B cell (primary cell): Measurements from ENCODE around the gene GBP7. TPM values are rescaled to one million over a fixed set of nuclear protein-coding genes. Genes with fewer than 3 reads are reported as not detected.

Experiments used
- ATAC-seq: fragments of 200-7000 bp; cut with Tn5 transposase; one replicate; pipeline ENCODE4 v1.10.0; 2021; ENCODE audit warnings: low read depth, mild to moderate bottlenecking, moderate number of reproducible peaks, moderate library complexity
- CTCF ChIA-PET: fragments of 350-600 bp; sonication (Branson Sonifier 250); formaldehyde crosslinking; loops from one replicate; lab custom pipeline; 2021; ENCODE audit warnings: antibody characterized with exemption, inconsistent platforms; lab: Charles Lee
- POLR2A ChIA-PET: fragments of 350-600 bp; sonication (Branson Sonifier 250); formaldehyde crosslinking; loops from one replicate; lab custom pipeline; 2021; ENCODE audit warnings: antibody characterized with exemption; lab: Charles Lee
- DNase-seq: peaks from one replicate; pipeline ENCODE4 v3.0.0; 2013
- H2AFZ ChIP-seq: 2 replicates; pipeline ENCODE4 v1.6.1; 2012; ENCODE audit warnings: mild to moderate bottlenecking, low read depth, low read length; ENCODE audit not compliant: insufficient read depth, poor library complexity, severe bottlenecking
- H3K27ac ChIP-seq, 2 donors: 1 replicate in 1 of 2; 2 replicates in 1 of 2; pipeline ENCODE4 v1.5.1; 2012 to 2013; ENCODE audit warnings: low read length in 2 of 2, mild to moderate bottlenecking in 2 of 2, moderate library complexity in 1 of 2
- H3K27me3 ChIP-seq, 4 experiments: fragments of 200-600 bp in 1 of 4; sonication (generic) in 1 of 4; replicated peaks in 1 of 4; 1 replicate in 2 of 4; 2 replicates in 2 of 4; pipeline versions ENCODE4 v1.6.1 to v1.7.0; 2013 to 2016; ENCODE audit warnings: low read length in 3 of 4, mild to moderate bottlenecking in 2 of 4, mixed read lengths in 1 of 4, moderate library complexity in 1 of 4; ENCODE audit not compliant: insufficient read depth in 4 of 4, control insufficient read depth in 3 of 4; ENCODE audit errors: control extremely low read depth in 1 of 4
- H3K36me3 ChIP-seq, 2 experiments: replicated peaks in 1 of 2; 1 replicate in 1 of 2; 2 replicates in 1 of 2; pipeline versions ENCODE4 v1.6.1 to v1.7.1; 2013; ENCODE audit warnings: low read length in 1 of 2; ENCODE audit not compliant: insufficient read depth in 2 of 2, control insufficient read depth in 1 of 2; ENCODE audit errors: control extremely low read depth in 1 of 2, extremely low read depth in 1 of 2
- H3K4me1 ChIP-seq, 2 donors: fragments of 200-600 bp in 1 of 2; sonication (generic) in 1 of 2; 1 replicate in 1 of 2; 2 replicates in 1 of 2; pipeline versions ENCODE4 v1.5.1 to v1.6.1; 2013 to 2017; ENCODE audit warnings: low read length in 2 of 2; ENCODE audit not compliant: control insufficient read depth in 2 of 2, insufficient read depth in 2 of 2
- H3K4me2 ChIP-seq: replicated peaks from 2 replicates; pipeline ENCODE3; 2012; ENCODE audit warnings: mild to moderate bottlenecking, low read depth, low read length; ENCODE audit not compliant: poor library complexity, severe bottlenecking
- H3K4me3 ChIP-seq, 5 experiments: fragments of 200-600 bp in 1 of 5; sonication (generic) in 1 of 5; 1 replicate in 3 of 5; 2 replicates in 2 of 5; pipeline versions ENCODE4 v1.5.1 to v1.7.0; 2011 to 2016; ENCODE audit warnings: low read length in 4 of 5, mild to moderate bottlenecking in 4 of 5, low read depth in 2 of 5, control low read depth in 1 of 5, moderate library complexity in 1 of 5; ENCODE audit not compliant: insufficient read depth in 1 of 5; ENCODE audit errors: control extremely low read depth in 1 of 5, extremely low read depth in 1 of 5
- H3K79me2 ChIP-seq: fragments of 200-600 bp; sonication (generic); one replicate; pipeline ENCODE4 v1.6.0; 2016; ENCODE audit warnings: low read length; ENCODE audit not compliant: control insufficient read depth, insufficient read depth
- H3K9ac ChIP-seq: fragments of 200-600 bp; sonication (generic); 2 replicates; pipeline ENCODE4 v1.6.1; 2017; ENCODE audit warnings: mild to moderate bottlenecking, low read length, moderate library complexity
- H3K9me3 ChIP-seq, 3 donors: one replicate each; pipeline versions ENCODE4 v1.6.1 to v1.7.1; 2013; ENCODE audit warnings: low read length in 2 of 3; ENCODE audit not compliant: control insufficient read depth in 2 of 3, insufficient read depth in 1 of 3; ENCODE audit errors: control extremely low read depth in 1 of 3
- H4K20me1 ChIP-seq: 2 replicates; pipeline ENCODE4 v1.6.0; 2012; ENCODE audit warnings: mild to moderate bottlenecking, low read length; ENCODE audit not compliant: insufficient read depth, control insufficient read depth, poor library complexity, severe bottlenecking
- H3K27ac Mint-ChIP-seq: one replicate; pipeline ENCODE4 v1.8.0; 2021; ENCODE audit warnings: mixed read lengths
- H3K27me3 Mint-ChIP-seq: one replicate; pipeline ENCODE4 v1.8.0; 2021; ENCODE audit warnings: mixed read lengths
- H3K4me1 Mint-ChIP-seq: one replicate; pipeline ENCODE4 v1.8.0; 2021; ENCODE audit warnings: mixed read lengths
- H3K4me3 Mint-ChIP-seq: one replicate; pipeline ENCODE4 v1.8.0; 2021; ENCODE audit warnings: mixed read lengths
- H3K9me3 Mint-ChIP-seq: one replicate; pipeline ENCODE4 v1.8.0; 2022; ENCODE audit warnings: mixed read lengths; ENCODE audit not compliant: insufficient read depth
- CTCF ChIP-seq: fragments of 200-600 bp; IDR thresholded peaks from one replicate; pipeline ENCODE4 v1.8.0; 2022; ENCODE audit warnings: antibody characterized with exemption, mild to moderate bottlenecking
- EZH2 ChIP-seq: IDR thresholded peaks from 2 replicates; pipeline ENCODE4 v1.6.1; 2012; ENCODE audit warnings: borderline replicate concordance, low read depth, mild to moderate bottlenecking, moderate library complexity, low read length; ENCODE audit not compliant: insufficient read depth, poor library complexity, severe bottlenecking
- WGBS: methylation state at CpG from one replicate; pipeline ENCODE4 v1.1.5; 2013; ENCODE audit warnings: missing lambda C conversion rate; ENCODE audit not compliant: insufficient coverage; 5-methylcytosine and 5-hydroxymethylcytosine counted together
- intact Hi-C: fragments of 100-400 bp; cut with micrococcal nuclease; formaldehyde crosslinking; loops from one replicate; pipeline ENCODE4 v1.10.0; 2022
- polyA plus RNA-seq: library from polyadenylated mRNA; depleted of rRNA; stranded (reverse); fragments of >200 nt; gene quantifications from 2 replicates; pipeline ENCODE4 v1.2.3, GENCODE V29; 2012
- total RNA-seq, 2 donors: library from RNA; stranded (reverse); fragments of 120-200 nt in 1 of 2; gene quantifications; 1 replicate in 1 of 2; 2 replicates in 1 of 2; pipeline versions ENCODE4 v1.2.3 to v1.2.4, GENCODE V29; 2013 to 2022

The GBP7 gene
- total and polyA plus RNA-seq, 2 donors (not counting 1 experiment from before 2014, with no cell fraction given) = not detected

GRCh38 chr1:89146721-89147120, 29.1 kb downstream of the GBP7 start:
- H3K9me3 Mint-ChIP-seq = no peaks in the 10 kb centered on the region
- CTCF ChIA-PET = no interaction called here

GRCh38 chr1:89143484-89143883, 32.3 kb downstream of the GBP7 start:
- Histone ChIP-seq H3K36me3 (no peaks in the 10 kb centered on the region), H3K79me2 (no peaks in the 10 kb centered on the region), H4K20me1 (no peaks in the 10 kb centered on the region), H3K9ac (no peak overlapping the region), H3K4me2 (no peak overlapping the region), H3K27ac (no peak overlapping the region), H3K27me3 (no peaks in the 10 kb centered on the region), H3K4me1 (no peaks in the 10 kb centered on the region), H2AFZ (no peak overlapping the region), H3K9me3 (no peaks in the 10 kb centered on the region), H3K4me3 (no peak overlapping the region)
- CTCF ChIA-PET = no interaction called here
- Mint-ChIP-seq H3K4me1 (no peaks in the 10 kb centered on the region), H3K27me3 (peaks cover 17% of the 10 kb centered on the region), H3K27ac (no peak overlapping the region), H3K4me3 (no peak overlapping the region), H3K9me3 (no peaks in the 10 kb centered on the region)
- no CpG with 5 or more reads among the region's 2 CpGs for WGBS
- POLR2A ChIA-PET = no interaction called here
- DNase-seq (no peak), ATAC-seq (no peak)
- intact Hi-C loops = no loop called here
- no peak for TF ChIP-seq EZH2
- no peak for TF ChIP-seq CTCF

More at GRCh38 chr1:89146721-89147120, 29.1 kb downstream of the GBP7 start:
- POLR2A ChIA-PET = no interaction called here
- H3K4me1 Mint-ChIP-seq = no peaks in the 10 kb centered on the region
- H3K9ac ChIP-seq = no peak overlapping the region
- H3K79me2 ChIP-seq = no peaks in the 10 kb centered on the region
- no peak for DNase-seq
- no peaks in the 10 kb centered on the region for H3K9me3 ChIP-seq
- ATAC-seq = no peak
- TF ChIP-seq CTCF (no peak), EZH2 (no peak)
- H3K27ac Mint-ChIP-seq = no peak overlapping the region
- H3K4me3 ChIP-seq = no peak overlapping the region
- no peaks in the 10 kb centered on the region for H4K20me1 ChIP-seq
- H3K4me1 ChIP-seq = no peaks in the 10 kb centered on the region
- peaks cover 23% of the 10 kb centered on the region for H3K27me3 Mint-ChIP-seq
- H3K4me2 ChIP-seq = no peak overlapping the region
- no peak overlapping the region for H2AFZ ChIP-seq
- no peaks in the 10 kb centered on the region for H3K36me3 ChIP-seq
- no peaks in the 10 kb centered on the region for H3K27me3 ChIP-seq
- intact Hi-C loops = no loop called here
- no peak overlapping the region for H3K27ac ChIP-seq
- no CpG with 5 or more reads among the region's 3 CpGs for WGBS
- no peak overlapping the region for H3K4me3 Mint-ChIP-seq
